Measurements from ENCODE around the gene GLUD1.
A peak's percentile ranks its signal among the peaks of the same experiment; 100 is the strongest.
"Not testable (repeated sequence)": the region's sequence is repeated elsewhere in the genome, so short reads cannot be mapped to it uniquely, and the experiment has no call there.

The GLUD1 gene

DNA sequence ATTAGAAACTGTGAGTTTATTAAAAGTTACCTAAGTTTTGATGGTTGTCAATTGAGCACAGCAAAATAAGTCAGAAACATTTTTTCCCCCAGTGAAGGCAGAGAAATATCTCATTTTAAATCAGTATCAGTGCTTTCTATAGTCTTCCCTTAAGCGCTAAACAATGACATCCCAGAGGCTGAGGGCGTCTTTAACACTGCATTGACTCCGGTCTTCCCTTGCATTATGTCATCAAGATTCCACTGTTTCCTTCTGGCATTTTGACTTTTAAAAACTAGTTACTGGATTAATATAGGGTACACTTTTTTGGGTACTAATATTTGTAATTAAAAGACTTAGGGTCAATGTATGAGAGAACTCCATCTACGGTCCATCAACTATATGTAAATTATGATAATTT is 3.9 kb downstream of the GLUD1 start:
- no peak for DNase-seq (ENCODE audit: low spot score)

DNA sequence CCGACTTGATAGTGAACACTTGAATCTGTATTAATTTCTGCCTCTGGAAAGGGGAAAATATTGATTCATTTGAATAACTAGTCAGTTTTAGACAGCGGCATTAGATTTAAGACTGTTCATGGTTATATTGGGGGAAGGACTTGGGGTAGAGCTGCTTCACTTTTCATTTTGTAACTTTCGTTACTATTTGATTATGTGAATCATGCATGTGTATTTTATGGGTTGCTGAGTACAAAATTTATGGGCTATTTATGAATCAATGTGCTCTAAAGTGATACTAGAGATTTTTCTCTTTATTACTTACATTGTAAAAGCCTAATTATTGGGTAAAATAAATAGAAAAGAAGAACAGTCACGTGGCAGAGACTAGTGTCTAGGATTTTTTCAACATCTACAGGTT is 4.9 kb downstream of the GLUD1 start:
- DNase-seq (ENCODE audit: low spot score), result no peak

DNA sequence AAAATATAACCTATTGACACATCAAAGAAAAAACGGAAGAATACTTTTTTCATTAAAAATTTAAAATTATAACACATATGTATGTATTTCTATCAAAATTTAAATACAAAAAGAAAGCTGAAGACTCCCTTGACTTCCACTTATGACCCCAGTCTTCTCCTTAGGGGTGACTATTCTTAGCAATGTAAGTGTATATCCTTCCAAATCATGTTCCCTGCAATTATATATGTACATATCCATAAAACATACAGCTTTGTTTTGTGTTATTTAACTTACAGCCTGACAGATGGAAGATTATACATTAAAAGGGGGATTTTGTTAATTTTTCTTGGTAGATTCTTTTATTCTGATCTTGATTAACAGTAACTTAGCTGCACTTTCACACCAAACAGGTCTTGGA is 9.1 kb downstream of the GLUD1 start:
- DNase-seq (ENCODE audit: low spot score), result no peak

DNA sequence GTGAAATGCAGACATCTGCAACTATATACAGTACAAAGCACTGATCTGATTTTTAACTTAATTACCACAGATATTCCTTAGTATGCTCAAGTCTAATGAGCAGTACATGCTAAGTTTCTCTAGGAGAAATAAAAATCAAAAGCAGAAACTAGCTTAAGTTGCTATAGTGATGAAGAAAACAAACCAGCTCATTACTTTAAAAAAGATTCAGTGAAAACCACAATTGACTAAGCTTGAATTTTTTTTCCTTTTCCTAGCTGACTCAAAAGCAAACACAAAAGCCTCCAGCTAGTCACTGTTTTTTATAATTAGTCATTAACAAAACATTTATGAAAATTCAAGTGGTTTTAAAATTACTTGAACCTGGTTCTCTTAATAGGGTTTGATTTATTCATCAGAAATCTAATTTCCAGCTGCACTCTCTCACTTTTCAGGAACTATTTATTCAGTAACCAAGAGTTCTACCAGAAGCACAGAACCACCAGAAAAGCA is 10.3 kb downstream of the GLUD1 start:
- DNase-seq (ENCODE audit: low spot score), result not testable (repeated sequence)

DNA sequence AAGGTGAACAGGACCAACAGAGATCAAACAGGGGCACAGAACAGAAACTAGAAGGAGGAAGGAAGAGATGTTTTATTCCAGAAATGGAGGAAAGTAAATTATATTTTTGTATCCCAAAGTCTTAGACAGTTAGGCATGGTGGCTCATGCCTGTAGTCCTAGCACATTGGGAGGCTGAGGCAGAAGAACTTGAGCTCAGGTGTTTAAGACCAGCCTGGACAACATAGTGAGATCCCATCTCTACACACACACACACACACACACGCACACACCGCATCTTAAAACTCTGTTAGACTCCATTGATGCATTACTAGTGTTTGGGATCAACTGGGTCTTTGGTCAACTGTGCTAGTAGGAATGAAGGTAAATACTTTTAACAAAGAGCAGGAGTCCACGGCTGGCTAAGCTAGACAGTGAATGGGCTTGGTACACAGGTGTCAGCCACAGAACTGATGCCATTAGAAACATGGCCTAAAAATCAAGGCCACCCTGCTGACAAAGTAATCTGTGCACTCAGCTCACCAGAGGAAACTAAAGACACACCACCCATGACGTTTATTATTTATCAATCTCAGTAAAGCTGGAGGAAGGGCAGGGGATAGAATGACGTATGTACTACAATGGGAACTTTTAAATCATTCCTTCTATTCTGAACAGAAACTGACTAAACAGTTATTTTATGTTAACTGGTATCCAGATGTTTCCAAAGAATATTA is 10.9 kb downstream of the GLUD1 start:
- DNase-seq (ENCODE audit: low spot score), result not testable (repeated sequence)

DNA sequence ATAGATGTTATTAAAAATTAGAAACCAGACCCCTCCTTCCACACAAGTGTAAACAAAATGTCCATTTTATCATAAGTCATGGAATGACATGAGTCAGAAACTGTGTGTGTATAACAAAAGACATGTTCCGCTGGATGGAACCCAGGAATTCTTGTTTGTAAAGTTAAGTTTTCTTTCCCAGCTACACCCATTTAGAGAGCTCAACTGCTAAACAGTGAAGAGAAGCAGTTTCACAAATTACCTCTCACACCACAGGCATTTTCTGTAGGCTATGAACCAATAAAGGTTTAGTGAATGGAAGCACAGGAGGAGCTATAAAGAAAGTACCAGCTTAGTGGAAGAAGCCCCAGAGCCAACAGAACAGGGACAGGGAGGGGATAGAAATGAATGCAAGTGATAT is 12.4 kb downstream of the GLUD1 start:
- not testable (repeated sequence) for DNase-seq (ENCODE audit: low spot score)

DNA sequence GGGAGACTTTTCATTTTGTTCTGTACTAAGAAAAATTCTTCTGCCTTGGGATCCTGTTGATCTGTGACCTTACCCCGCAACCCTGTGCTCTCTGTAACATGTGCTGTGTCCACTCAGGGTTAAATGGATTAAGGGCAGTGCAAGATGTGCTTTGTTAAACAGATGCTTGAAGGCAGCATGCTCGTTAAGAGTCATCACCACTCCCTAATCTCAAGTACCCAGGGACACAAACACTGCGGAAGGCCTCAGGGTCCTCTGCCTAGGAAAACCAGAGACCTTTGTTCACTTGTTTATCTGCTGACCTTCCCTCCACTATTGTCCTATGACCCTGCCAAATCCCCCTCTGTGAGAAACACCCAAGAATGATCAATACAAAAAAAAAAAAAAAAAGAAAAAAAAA is 13.1 kb downstream of the GLUD1 start:
- DNase-seq (ENCODE audit: low spot score), result not testable (repeated sequence)

DNA sequence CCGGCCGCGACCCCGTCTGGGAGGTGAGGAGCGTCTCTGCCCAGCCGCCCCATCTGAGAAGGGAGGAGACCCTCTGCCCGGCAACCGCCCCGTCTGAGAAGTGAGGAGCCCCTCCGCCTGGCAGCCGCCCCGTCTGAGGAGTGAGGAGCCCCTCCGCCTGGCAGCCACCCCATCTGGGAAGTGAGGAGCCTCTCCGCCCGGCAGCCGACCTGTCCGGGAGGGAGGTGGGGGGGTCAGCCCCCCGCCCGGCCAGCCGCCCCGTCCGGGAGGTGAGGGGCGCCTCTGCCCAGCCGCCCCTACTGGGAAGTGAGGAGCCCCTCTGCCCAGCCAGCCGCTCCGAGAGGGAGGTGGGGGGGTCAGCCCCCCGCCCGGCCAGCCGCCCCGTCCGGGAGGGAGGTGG is 14.0 kb downstream of the GLUD1 start:
- DNase-seq (ENCODE audit: low spot score), result not testable (repeated sequence)

DNA sequence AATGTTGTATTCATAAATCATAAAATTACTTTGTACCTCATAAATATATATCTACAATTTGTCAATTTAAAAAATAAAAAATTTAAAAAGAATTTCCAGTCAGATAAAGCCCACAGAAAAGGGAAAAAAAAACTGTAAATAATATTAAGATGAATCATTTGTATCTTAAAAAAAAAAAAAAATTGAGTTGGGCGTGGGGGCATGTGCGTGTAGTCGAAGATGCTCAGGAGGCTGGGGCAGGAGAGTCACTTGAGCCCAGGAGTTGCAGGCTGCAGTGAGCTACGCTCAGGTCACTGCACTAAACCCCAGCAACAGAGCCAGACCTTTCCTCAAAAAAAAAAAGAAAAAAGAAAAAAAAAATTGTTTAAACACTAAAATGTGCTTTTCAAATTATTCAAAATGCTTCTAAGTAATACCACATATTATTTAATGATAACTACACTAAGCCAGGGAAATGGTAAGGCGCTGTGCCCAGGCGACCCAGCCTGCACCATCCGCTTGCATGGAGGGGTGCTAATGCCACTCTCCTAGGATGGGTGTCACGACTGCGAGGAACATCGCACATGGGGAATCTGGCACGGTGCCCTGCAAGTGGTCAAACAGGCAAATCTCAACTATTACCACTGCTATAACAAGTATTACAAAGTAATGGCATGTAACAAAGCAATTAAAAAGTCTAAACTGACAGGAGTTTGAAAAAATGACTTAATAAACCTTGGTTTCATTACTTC is 15.4 kb downstream of the GLUD1 start:
- no peak for DNase-seq (ENCODE audit: low spot score)

DNA sequence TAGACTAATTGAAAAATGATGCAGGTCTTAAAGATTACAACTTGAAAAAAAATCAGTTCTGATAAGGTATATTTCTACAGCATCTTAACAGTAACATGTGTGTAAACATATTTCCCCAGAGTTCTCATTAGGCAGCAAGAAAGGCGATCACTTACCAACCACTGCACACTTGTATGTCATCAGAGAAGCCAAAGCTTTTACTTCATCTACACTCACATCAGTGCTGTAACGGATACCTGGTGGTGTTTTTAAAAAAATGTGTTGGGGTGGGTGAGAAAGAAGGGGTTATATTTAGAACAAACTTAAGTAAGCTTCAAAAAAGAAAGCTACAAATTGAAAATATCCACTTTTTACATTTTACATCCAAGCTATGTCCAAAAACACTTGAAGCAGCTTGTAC is 18.2 kb downstream of the GLUD1 start:
- DNase-seq (ENCODE audit: low spot score), result not testable (repeated sequence)

DNA sequence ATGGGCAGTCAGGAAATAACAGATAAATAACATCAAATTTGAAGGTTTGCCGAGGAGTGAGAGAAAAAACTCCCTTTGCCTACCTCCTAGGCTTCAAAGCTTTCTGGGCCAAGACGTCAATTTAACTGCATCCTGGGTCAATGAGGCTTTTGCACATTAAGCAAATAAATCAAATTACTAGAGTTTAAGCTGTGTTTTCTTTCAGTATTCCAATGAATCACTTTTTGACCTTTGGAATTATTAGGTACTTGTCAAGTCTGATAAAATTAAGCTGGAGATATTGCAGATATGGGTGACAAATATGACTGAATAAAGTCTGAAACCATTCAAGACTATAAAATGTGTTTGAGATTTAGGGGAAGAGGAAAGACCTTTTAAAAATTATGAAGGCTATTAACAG is 22.2 kb downstream of the GLUD1 start:
- no peak for DNase-seq (ENCODE audit: low spot score)

DNA sequence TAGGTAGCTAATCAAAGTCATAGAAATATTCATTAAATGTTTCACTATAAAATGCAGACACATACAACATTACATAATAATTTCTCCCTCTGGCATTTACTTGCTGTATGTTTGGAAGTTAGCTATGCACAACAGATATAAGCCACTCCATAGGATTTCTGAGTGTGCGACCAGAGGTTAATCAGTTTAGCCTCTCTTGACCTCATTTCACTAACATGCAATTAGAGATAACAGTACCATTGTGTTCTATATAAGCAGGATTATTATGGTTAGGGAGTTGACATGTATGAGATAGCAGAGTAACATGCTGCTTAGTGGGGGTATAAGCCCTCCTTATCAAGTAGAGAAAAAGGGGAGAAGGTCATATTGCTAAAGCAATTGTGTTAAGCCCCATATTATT is 26.4 kb downstream of the GLUD1 start:
- DNase-seq (ENCODE audit: low spot score), result no peak

DNA sequence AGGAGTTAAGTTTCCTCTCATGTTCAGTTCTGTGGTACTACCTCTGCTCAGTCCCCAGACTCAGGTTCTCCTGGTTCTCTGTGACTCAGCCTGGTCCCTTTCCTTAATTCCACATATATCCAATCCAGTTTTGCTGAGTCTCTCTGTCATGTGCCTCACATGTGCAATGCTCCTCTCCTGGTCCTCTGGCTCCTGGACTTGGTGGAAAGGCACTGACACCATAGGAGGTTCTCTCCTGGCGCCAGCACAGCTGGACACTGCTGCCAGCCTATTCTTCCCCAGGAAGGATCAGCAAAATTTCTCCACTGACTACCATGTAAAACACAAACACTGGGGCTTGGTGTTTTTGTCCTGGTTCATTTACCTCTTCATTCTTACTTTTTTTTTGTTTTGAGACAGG is 27.8 kb downstream of the GLUD1 start:
- no peak for DNase-seq (ENCODE audit: low spot score)

DNA sequence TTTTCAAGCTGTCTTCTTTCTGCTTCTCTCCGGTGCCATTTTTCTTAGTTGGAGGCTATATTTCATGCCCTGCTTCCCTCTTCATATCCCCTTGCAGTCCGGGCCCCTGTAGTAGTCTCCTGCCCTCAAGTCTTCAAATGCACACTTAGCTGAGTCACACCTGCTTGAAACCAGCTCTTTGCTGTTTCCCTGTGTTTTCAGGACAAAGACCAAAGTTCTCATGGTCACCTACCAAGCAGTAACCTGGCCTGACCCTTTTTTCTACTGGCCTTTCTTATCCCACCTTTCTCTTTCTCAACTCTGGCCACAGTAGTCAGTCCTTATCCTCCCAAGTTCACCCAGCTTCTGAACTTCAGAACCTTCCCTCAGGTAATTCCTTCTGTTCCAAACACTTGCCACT is 28.5 kb downstream of the GLUD1 start:
- DNase-seq (ENCODE audit: low spot score), result no peak

DNA sequence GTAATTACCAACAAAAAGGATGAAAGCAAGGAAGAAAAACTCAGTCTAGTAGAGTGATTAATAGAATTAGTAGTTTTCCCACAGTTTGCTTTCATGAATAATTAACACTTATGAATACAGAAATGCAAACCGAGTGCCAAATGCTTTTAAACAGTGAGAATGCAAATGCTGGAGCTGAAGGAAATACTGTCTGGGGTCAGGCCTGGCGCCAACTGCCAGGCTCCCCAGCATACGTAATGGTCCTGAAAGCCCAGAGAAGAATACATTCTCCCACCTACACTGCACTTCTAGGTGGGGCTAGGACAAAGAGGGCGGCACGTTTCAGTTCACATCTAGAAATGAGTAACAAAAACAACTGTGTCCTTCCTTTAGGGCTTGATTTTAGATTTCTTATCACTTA is 30.0 kb downstream of the GLUD1 start:
- no peak for DNase-seq (ENCODE audit: low spot score)

DNA sequence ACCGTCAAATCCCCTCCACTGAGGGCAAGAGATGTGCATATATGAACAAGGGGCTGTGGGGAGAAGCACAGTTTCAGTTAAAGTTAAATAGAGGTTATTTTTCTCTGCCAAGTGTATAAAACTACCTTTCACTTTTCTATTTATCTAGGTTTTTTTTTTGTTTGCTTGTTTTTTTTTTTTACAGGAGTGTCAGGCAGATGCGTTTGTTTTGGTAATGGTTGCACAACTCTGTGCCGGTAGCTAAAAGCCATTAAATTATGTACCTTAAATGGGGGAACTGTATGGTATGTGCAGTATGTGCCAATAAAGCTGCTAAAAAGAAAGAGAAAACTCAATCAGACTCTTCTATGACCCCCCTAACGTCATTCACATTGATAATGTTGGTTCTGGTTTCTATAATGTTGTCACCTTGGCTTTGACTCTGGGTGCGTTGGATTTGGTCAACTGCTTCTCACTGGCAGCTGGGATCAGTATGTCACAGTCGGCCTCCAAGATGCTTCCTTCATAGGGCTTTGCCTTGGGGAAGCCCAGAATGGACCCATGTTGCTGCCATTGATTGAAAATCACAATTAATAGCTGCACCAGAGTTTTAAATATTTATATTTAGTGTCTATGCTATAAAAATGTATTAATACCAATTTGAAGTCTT is 34.2 kb downstream of the GLUD1 start:
- no peak for DNase-seq (ENCODE audit: low spot score)

DNA sequence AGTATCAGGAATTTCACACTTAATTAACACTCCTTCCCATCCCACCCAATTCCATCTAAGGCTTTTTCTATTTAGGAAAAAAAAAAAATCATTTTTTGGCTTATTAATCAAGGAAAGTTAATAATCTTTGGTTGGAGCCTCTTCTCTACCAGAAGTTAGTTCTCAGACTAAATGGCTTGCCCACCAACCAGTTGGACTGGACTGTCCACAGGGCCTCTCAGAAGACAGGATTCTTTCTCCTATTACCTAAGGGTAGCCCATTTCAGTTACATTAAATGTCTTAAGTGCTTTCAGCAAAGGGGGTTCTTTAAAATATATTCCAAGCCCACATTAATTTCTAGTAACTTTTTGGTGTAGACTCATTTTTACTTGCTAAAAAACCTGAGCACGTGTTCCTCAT is 35.2 kb downstream of the GLUD1 start:
- no peak for DNase-seq (ENCODE audit: low spot score)

DNA sequence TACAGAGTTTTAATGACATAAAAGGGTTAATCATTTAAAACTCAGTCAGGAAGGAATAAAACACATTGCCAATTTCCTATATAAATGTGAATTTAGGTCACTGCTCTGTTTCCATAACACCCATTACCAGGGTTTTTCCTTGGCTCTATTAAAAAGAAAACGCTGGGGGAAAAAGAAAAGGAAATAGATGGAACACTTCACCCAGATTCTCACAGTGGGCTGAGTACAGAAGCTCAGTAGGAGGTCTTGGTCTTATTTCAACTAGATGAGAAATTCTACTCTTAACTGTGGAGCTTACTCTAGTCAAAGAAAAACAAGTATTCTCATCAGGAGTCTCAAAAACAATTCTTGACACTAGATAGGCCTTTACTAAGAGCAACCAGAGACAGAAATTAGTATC is 36.5 kb downstream of the GLUD1 start:
- no peak for DNase-seq (ENCODE audit: low spot score)

DNA sequence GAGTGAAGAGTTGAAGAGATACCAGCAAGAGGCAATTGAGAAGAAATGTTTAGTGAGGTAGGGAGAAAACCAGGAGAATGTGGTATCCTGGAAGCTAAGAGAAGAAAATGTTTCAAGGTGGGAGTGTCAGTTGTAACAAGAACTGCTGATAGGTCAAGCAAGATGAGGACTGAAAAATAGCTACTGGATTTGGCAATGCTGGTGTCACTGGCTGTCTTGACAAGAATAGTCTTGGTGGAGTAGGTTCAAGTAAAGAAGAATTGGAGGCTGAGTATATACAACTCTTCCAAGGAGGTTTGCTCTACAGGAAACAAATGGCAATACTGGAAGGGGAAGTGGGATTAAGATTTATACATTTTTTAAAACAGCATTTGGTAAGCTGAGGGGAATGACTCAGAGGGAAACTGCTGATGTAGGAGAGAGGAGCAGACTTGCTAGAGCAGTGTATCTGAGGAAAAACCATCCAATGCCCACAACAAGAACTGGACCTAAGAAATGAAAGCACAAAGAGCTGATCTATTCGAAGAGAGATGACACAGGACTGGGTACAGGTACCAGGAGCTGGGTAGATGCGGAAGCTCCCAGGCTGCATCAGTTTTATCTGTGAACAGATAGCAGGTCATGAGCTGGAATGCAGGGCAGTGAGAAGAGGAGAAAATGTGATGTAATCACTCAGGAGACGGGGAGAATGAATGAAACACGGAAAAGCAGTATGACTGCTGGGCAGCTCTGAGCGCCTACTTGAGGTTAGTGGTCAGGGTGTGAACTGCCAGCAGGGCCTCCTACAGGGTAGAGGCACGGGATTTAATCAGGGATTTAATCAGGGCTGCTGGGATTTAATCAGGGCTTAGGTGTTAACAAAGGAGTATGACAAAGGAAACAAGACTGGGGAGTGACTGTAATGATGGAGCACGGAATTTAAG is 40.0 kb downstream of the GLUD1 start:
- DNase-seq (ENCODE audit: low spot score), result peak; percentile 65

DNA sequence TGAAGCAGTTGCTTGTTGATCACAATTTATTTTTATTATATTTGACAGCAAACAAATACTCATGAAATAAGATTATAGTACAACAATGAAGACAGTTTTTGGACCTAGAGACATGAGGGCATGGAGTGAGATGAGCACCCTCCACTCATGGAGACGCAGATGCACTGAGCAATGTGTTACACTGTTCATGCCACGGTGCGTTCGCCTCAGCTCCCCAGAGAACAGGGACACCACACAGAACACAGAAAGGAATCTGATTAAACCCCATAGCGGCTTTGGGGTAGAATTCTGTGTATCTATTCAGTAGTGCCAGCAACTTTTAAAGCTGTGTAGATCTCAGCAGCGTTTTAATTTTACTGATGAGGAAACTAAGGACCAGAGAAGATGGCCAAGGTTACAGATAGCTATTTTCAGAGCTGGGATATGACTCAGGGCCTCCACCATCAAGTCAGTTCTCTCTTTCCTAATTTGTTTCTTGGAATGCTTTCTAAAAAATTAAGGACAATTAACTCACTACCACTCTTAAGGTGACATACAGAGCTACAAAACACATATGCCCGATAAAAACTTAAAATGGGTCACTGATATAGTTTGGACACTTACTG is 41.0 kb downstream of the GLUD1 start:
- DNase-seq (ENCODE audit: low spot score), result no peak

DNA sequence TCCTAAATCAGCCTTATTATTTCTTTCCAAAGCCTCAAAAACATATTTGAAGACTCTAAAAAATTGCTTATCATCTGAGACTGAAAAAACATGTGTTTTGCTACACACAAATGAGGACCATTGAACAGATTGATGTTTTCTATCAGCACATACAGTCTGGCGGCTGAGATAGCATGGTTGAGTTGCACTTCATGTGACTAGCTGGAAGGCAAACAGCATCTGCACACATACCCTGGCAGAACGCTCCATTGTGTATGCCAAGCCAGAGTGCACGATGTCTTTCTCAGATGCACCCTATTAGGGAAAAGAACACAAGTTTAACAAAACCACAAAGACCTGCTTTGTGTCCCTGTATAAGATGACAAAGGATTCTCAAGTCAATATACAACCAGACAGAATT is 41.5 kb downstream of the GLUD1 start:
- DNase-seq (ENCODE audit: low spot score), result no peak
